Natural killer cell (primary cell): ENCODE results near the gene CCDC81. TPM values are rescaled to one million over a fixed set of nuclear protein-coding genes. Genes with fewer than 3 reads are reported as not detected.

Experiments used
- ATAC-seq, 3 donors: fragments of 150-1000 bp in 2 of 3; fragments of 200-7000 bp in 1 of 3; cut with Tn5 transposase; 1 replicate in 1 of 3; 2 replicates in 2 of 3; pipeline ENCODE4 v1.10.0; 2021; ENCODE audit warnings: mild to moderate bottlenecking in 2 of 3, moderate library complexity in 2 of 3
- DNase-seq, 2 donors: peaks; one replicate each; pipeline versions ENCODE4 v3.0.0 to v3.0.0-alpha.2; 2013 to 2021; ENCODE audit warnings: mixed read lengths in 1 of 2
- H3K27ac ChIP-seq: one replicate; pipeline ENCODE4 v1.5.1; 2013; ENCODE audit warnings: mild to moderate bottlenecking, low read length
- H3K27me3 ChIP-seq: one replicate; pipeline ENCODE4 v1.6.1; 2013; ENCODE audit warnings: low read length; ENCODE audit not compliant: control insufficient read depth, insufficient read depth
- H3K36me3 ChIP-seq: one replicate; pipeline ENCODE4 v1.6.1; 2013; ENCODE audit warnings: low read length; ENCODE audit not compliant: control insufficient read depth, insufficient read depth
- H3K4me1 ChIP-seq: one replicate; pipeline ENCODE4 v1.6.1; 2013; ENCODE audit warnings: low read length; ENCODE audit not compliant: control insufficient read depth, insufficient read depth
- H3K4me3 ChIP-seq: one replicate; pipeline ENCODE4 v1.5.1; 2013; ENCODE audit warnings: low read length
- H3K9me3 ChIP-seq: one replicate; pipeline ENCODE4 v1.6.1; 2013; ENCODE audit warnings: low read length; ENCODE audit not compliant: control insufficient read depth, insufficient read depth
- H3K27ac Mint-ChIP-seq, 2 donors: one replicate each; pipeline ENCODE4 v1.8.0; 2022; ENCODE audit warnings: mild to moderate bottlenecking in 2 of 2, mixed read lengths in 2 of 2, moderate library complexity in 1 of 2
- H3K27me3 Mint-ChIP-seq, 2 donors: one replicate each; pipeline ENCODE4 v1.8.0; 2022; ENCODE audit warnings: low read depth in 2 of 2, mixed read lengths in 2 of 2
- H3K36me3 Mint-ChIP-seq: one replicate; pipeline ENCODE4 v1.8.0; 2022; ENCODE audit warnings: mixed read lengths
- H3K4me1 Mint-ChIP-seq, 2 donors: one replicate each; pipeline ENCODE4 v1.8.0; 2022; ENCODE audit warnings: mixed read lengths in 2 of 2
- H3K4me3 Mint-ChIP-seq: one replicate; pipeline ENCODE4 v1.8.0; 2022; ENCODE audit warnings: mild to moderate bottlenecking, moderate library complexity, mixed read lengths
- H3K9me3 Mint-ChIP-seq, 2 donors: one replicate each; pipeline ENCODE4 v1.8.0; 2022; ENCODE audit warnings: mixed read lengths in 2 of 2
- WGBS: methylation state at CpG from one replicate; pipeline ENCODE4 v1.1.7; 2013; ENCODE audit warnings: missing lambda C conversion rate; ENCODE audit not compliant: insufficient coverage; 5-methylcytosine and 5-hydroxymethylcytosine counted together
- intact Hi-C: fragments of 100-400 bp; cut with micrococcal nuclease; formaldehyde crosslinking; loops from one replicate; pipeline ENCODE4 v1.14.2; 2022
- total RNA-seq, 4 donors: library from RNA; stranded (reverse); fragments of 120-200 nt in 1 of 4; gene quantifications; one replicate each; pipeline versions ENCODE4 v1.2.3 to v1.2.4, GENCODE V29; 2013 to 2022
- TF ChIP-seq, protein P1 (sequence below): fragments of 200-600 bp; IDR thresholded peaks from one replicate; pipeline ENCODE4 v1.8.0; 2022; ENCODE audit warnings: antibody characterized with exemption

CCDC81 gene
- total RNA-seq, 3 donors from 2014 or later (not counting 1 experiment from before 2014, with no cell fraction given): 0.64 to 0.90 (median 0.77) TPM

DNA sequence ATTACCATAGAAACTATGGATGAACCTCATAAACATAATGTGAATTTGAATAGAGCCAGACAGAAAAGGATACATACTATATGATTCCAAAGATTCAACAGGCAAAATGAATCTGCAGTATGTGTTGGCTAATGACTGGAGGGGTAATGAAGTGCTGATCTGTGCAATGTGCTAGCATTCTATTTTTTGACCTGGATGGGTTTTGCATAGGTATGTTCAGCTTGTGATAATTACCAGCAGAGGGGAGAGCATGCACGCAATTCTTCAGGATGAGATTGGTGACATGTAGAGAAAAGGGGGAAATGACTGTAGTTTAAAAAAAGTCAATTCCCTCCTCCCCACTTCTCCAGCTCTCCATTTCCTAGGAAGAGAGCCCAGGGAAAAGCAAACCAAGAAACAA lies 618 bp upstream of the CCDC81 start:
- H3K27ac ChIP-seq: no peak overlapping the region
- H3K9me3 ChIP-seq: no peaks in the 10 kb centered on the region
- Mint-ChIP-seq H3K9me3 (no peaks in the 10 kb centered on the region), H3K27ac (no peak overlapping the region), H3K4me3 (no peak overlapping the region), H3K4me1 (no peaks in the 10 kb centered on the region), H3K27me3 (peaks cover 18 to 19% of the 10 kb centered on the region in 2 donors), H3K36me3 (no peaks in the 10 kb centered on the region)
- DNase-seq (no peak), ATAC-seq (no peak)
- no peaks in the 10 kb centered on the region for H3K36me3 ChIP-seq
- no peaks in the 10 kb centered on the region for H3K27me3 ChIP-seq
- no peak overlapping the region for H3K4me3 ChIP-seq
- no peaks in the 10 kb centered on the region for H3K4me1 ChIP-seq
- intact Hi-C loops: no loop called here
- TF ChIP-seq, protein P1, sequence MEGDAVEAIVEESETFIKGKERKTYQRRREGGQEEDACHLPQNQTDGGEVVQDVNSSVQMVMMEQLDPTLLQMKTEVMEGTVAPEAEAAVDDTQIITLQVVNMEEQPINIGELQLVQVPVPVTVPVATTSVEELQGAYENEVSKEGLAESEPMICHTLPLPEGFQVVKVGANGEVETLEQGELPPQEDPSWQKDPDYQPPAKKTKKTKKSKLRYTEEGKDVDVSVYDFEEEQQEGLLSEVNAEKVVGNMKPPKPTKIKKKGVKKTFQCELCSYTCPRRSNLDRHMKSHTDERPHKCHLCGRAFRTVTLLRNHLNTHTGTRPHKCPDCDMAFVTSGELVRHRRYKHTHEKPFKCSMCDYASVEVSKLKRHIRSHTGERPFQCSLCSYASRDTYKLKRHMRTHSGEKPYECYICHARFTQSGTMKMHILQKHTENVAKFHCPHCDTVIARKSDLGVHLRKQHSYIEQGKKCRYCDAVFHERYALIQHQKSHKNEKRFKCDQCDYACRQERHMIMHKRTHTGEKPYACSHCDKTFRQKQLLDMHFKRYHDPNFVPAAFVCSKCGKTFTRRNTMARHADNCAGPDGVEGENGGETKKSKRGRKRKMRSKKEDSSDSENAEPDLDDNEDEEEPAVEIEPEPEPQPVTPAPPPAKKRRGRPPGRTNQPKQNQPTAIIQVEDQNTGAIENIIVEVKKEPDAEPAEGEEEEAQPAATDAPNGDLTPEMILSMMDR: no peak
- WGBS: 80% methylated on average over 1 of the region's 1 CpG

DNA sequence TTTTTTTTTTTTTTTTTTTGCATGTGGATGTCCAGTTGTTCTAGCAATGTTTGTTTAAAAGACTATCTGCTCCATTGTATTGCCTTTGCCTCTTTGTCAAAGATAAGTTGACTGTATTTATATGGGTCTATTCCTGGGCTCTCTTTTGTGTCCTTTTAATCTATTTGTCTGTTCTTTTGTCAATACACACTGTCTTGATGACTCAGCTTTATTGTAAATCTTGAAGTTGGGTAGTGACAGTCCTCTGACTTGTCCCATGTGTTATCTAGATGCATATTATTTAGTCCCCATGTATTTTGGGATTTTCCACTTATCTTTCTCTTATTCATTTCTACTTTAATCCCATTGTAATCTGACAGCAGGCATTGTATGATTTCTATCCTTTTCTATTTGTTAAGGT lies 3.3 kb downstream of the CCDC81 start:
- H3K4me1 ChIP-seq: no peaks in the 10 kb centered on the region
- no peak overlapping the region for H3K4me3 ChIP-seq
- ATAC-seq (no peak), DNase-seq (no peak)
- Mint-ChIP-seq H3K9me3 (no peaks in the 10 kb centered on the region), H3K27me3 (peaks cover 16 to 18% of the 10 kb centered on the region in 2 donors), H3K4me3 (no peak overlapping the region), H3K36me3 (no peaks in the 10 kb centered on the region), H3K27ac (no peak overlapping the region), H3K4me1 (no peaks in the 10 kb centered on the region)
- TF ChIP-seq, protein P1: no peak
- H3K36me3 ChIP-seq: no peaks in the 10 kb centered on the region
- H3K27ac ChIP-seq: no peak overlapping the region
- intact Hi-C loops: no loop called here
- H3K27me3 ChIP-seq: no peaks in the 10 kb centered on the region
- H3K9me3 ChIP-seq: no peaks in the 10 kb centered on the region

DNA sequence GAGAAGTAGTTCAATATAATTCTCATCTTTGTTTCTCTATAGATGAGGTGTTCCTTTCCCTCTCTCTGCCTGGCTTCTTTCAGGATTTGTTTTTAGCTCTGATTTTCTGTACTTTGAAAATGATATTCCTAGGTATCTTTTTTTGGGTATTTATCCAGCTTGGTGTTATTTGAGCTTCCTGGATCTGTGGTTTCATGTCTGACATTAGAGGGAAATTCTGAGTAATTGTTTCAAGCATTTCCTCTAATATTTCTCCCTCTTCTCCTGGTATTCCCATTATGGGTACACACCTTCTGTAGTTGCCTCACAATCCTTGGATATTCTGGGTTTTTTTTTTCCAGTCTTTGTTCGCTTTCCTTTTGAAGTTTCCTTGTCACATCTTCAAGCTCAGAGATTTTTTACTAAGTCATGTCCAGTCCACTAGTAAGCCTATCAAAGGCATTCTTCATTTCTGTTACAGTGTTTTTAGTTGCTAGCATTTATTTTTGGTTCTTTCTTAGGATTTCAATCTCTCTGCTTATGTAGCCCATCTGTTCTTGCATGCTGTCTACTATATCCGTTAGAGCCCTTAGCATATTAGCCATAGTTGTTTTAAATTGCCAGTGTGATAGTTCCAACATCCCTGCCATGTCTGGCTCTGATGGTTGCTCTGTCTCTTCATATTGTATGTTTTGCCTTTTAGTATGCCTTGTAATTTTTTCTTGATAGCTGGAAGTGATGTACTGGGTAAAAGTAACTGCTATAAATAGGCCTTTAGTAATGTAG lies 5.8 kb downstream of the CCDC81 start:
- Histone ChIP-seq H3K4me1 (no peaks in the 10 kb centered on the region), H3K36me3 (no peaks in the 10 kb centered on the region), H3K9me3 (no peaks in the 10 kb centered on the region), H3K27me3 (no peaks in the 10 kb centered on the region), H3K27ac (no peak overlapping the region), H3K4me3 (no peak overlapping the region)
- H3K27ac Mint-ChIP-seq: no peak overlapping the region
- no peak for ATAC-seq
- peaks cover under 1 to 4% of the 10 kb centered on the region in 2 donors for H3K27me3 Mint-ChIP-seq
- no peaks in the 10 kb centered on the region for H3K36me3 Mint-ChIP-seq
- H3K9me3 Mint-ChIP-seq: no peaks in the 10 kb centered on the region
- TF ChIP-seq, protein P1: no peak
- intact Hi-C loops: no loop called here
- DNase-seq: no peak
- no peak overlapping the region for H3K4me3 Mint-ChIP-seq
- H3K4me1 Mint-ChIP-seq: no peaks in the 10 kb centered on the region
- 81% methylated on average over 2 of the region's 2 CpGs for WGBS
